ENCODE measurements around the gene WDR26. TPM values are rescaled to one million over a fixed set of nuclear protein-coding genes. Genes with fewer than 3 reads are reported as not detected.
"Not testable (repeated sequence)": the region's sequence is repeated elsewhere in the genome, so short reads cannot be mapped to it uniquely, and the experiment has no call there.

Gene WDR26
- total RNA-seq, 1 experiment from 2014 or later, result 81.4 TPM

- not testable (repeated sequence) for H3T11ph ChIP-seq (ENCODE audit: low read length); H4K91ac ChIP-seq (ENCODE audit: insufficient read length, low read depth, low read length); DNase-seq; H2BK5ac ChIP-seq (ENCODE audit: insufficient read length, low read length); H3K18ac ChIP-seq (ENCODE audit: insufficient read length, low read depth, low read length); H4K8ac ChIP-seq (replicated peaks; ENCODE audit: insufficient read length, low read depth, low read length); H4K20me1 ChIP-seq (ENCODE audit: control insufficient read depth, insufficient read depth, insufficient read length); H2BK120ac ChIP-seq (ENCODE audit: low read depth, low read length, poor library complexity, severe bottlenecking); H3K9ac ChIP-seq (ENCODE audit: extremely low read depth, insufficient read length, low read length); H2BK15ac ChIP-seq (ENCODE audit: low read depth, low read length); H3K56ac ChIP-seq (ENCODE audit: insufficient read length, low read depth, low read length); H3K9me3 ChIP-seq (ENCODE audit: control insufficient read depth, low read depth, low read length); H2AFZ ChIP-seq (ENCODE audit: low read length); H3K4me3 Mint-ChIP-seq; H2BK12ac ChIP-seq (ENCODE audit: insufficient read length, low read depth, low read length); H3K4ac ChIP-seq (ENCODE audit: low read depth, low read length); H3K79me2 ChIP-seq (ENCODE audit: insufficient read depth, low read length); H3K27me3 Mint-ChIP-seq (ENCODE audit: low read depth); H3K4me2 ChIP-seq (ENCODE audit: insufficient read depth, insufficient read length, low read length); H3K79me1 ChIP-seq (ENCODE audit: insufficient read depth, low read depth, low read length, poor library complexity, severe bottlenecking); H4K5ac ChIP-seq (ENCODE audit: insufficient read length, low read depth, low read length); H2BK20ac ChIP-seq (ENCODE audit: low read depth, low read length, poor library complexity, severe bottlenecking); H3K14ac ChIP-seq (ENCODE audit: insufficient read depth, low read length); H3K23me2 ChIP-seq (ENCODE audit: insufficient read length, low read depth, low read length, poor library complexity, severe bottlenecking); H2AK5ac ChIP-seq (ENCODE audit: insufficient read length, low read length); H3K27me3 ChIP-seq (ENCODE audit: insufficient read depth, low read length); H3K23ac ChIP-seq (ENCODE audit: insufficient read length, low read depth, low read length); H3K27ac ChIP-seq (ENCODE audit: insufficient read length, low read depth, low read length); H3K4me1 ChIP-seq (ENCODE audit: insufficient read depth, low read length)
- WGBS (ENCODE audit: extremely low coverage, insufficient read length, low lambda C conversion rate), result no CpG with 5 or more reads among the region's 3 CpGs
- Mint-ChIP-seq H3K36me3 (ENCODE audit: insufficient read depth in 1 of 3, low read depth in 3 of 3) (peaks cover 2 to 34% (median 14%) of the 10 kb centered on the region in 3 experiments; a peak in 6 of 7 replicates), H3K4me1 (peaks cover 8 to 22% of the 10 kb centered on the region in 2 experiments), H3K27ac (peak overlapping the region in 2 of 3 experiments; percentile 46 to 76; a peak in 2 of 7 replicates), H3K9me3 (peaks cover 24 to 32% of the 10 kb centered on the region in 2 experiments)
These were observed 45.6 kb upstream of the WDR26 start for GRCh38 chr1:224480200-224480599.

Data from H9 (cell line).